ENCODE data around the gene FRMD4A.

The FRMD4A gene

GRCh38 chr10:13816195-13816925 lies 514.4 kb downstream of the FRMD4A start:
- DNase-seq (ENCODE audit: low read depth): no peak

GRCh38 chr10:13815756-13816155 lies 515.0 kb downstream of the FRMD4A start:
- DNase-seq (ENCODE audit: low read depth): no peak

- DNase-seq (ENCODE audit: low read depth): no peak
These were observed 517.2 kb downstream of the FRMD4A start for GRCh38 chr10:13813550-13813949.

- no peak for DNase-seq (ENCODE audit: low read depth)
These were observed 517.9 kb downstream of the FRMD4A start for GRCh38 chr10:13812804-13813203.

- no peak for DNase-seq (ENCODE audit: low read depth)
These were observed 520.2 kb downstream of the FRMD4A start for GRCh38 chr10:13810568-13810967.

- DNase-seq (ENCODE audit: low read depth): no peak
These were observed 521.3 kb downstream of the FRMD4A start for GRCh38 chr10:13809427-13809826.

GRCh38 chr10:13808556-13809391 lies 522.0 kb downstream of the FRMD4A start:
- no peak for DNase-seq (ENCODE audit: low read depth)

GRCh38 chr10:13806419-13806818 lies 524.3 kb downstream of the FRMD4A start:
- DNase-seq (ENCODE audit: low read depth): no peak

- no peak for DNase-seq (ENCODE audit: low read depth)
These were observed 526.9 kb downstream of the FRMD4A start for GRCh38 chr10:13803566-13804554.

GRCh38 chr10:13801907-13802288 lies 528.8 kb downstream of the FRMD4A start:
- no peak for DNase-seq (ENCODE audit: low read depth)

- DNase-seq (ENCODE audit: low read depth): no peak
These were observed 529.4 kb downstream of the FRMD4A start for GRCh38 chr10:13801156-13801906.

- DNase-seq (ENCODE audit: low read depth): no peak
These were observed 533.6 kb downstream of the FRMD4A start for GRCh38 chr10:13797164-13797563.

- no peak for DNase-seq (ENCODE audit: low read depth)
These were observed 534.8 kb downstream of the FRMD4A start for GRCh38 chr10:13795653-13796555.

- DNase-seq (ENCODE audit: low read depth): no peak
These were observed 535.6 kb downstream of the FRMD4A start for GRCh38 chr10:13794992-13795612.

GRCh38 chr10:13792006-13792405 lies 538.7 kb downstream of the FRMD4A start:
- no peak for DNase-seq (ENCODE audit: low read depth)

GRCh38 chr10:13791483-13791882 lies 539.2 kb downstream of the FRMD4A start:
- no peak for DNase-seq (ENCODE audit: low read depth)

GRCh38 chr10:13790196-13790595 lies 540.5 kb downstream of the FRMD4A start:
- DNase-seq (ENCODE audit: low read depth): no peak

GRCh38 chr10:13789448-13789829 lies 541.3 kb downstream of the FRMD4A start:
- no peak for DNase-seq (ENCODE audit: low read depth)

- no peak for DNase-seq (ENCODE audit: low read depth)
These were observed 541.8 kb downstream of the FRMD4A start for GRCh38 chr10:13788711-13789447.

Measured in CMK (cell line).